Testis (tissue), 3 donors: ENCODE results near the gene OR6B1. TPM values are rescaled to one million over a fixed set of nuclear protein-coding genes. Genes with fewer than 3 reads are reported as not detected.

Experiments used
- DNase-seq: peaks from one replicate; pipeline ENCODE4 v3.0.0-alpha.2; 2019
- H3K27ac ChIP-seq, 2 donors: fragments of 200-600 bp; sonication (generic); one replicate each; pipeline ENCODE4 v1.5.1; 2019
- H3K27me3 ChIP-seq: fragments of 200-600 bp; sonication (generic); one replicate; pipeline ENCODE4 v1.5.1; 2019
- H3K36me3 ChIP-seq: fragments of 200-600 bp; sonication (generic); one replicate; pipeline ENCODE4 v1.5.1; 2017; ENCODE audit warnings: low read depth; ENCODE audit errors: missing control alignments
- H3K4me1 ChIP-seq: fragments of 200-600 bp; sonication (generic); one replicate; pipeline ENCODE4 v1.5.1; 2019
- H3K4me3 ChIP-seq, 2 donors: fragments of 200-600 bp; sonication (generic); one replicate each; pipeline ENCODE4 v1.5.1; 2017 to 2019
- H3K9me3 ChIP-seq: fragments of 200-600 bp; sonication (generic); one replicate; pipeline ENCODE4 v1.5.1; 2017
- CTCF ChIP-seq, 3 experiments: fragments of 450-650 bp in 2 of 3; fragments of 200-600 bp in 1 of 3; sonication (generic) in 1 of 3; IDR thresholded peaks; one replicate each; pipeline ENCODE4 v1.5.1; 2016 to 2019; ENCODE audit warnings: antibody characterized with exemption in 3 of 3, mild to moderate bottlenecking in 2 of 3, moderate library complexity in 1 of 3
- POLR2A ChIP-seq: fragments of 450-650 bp; IDR thresholded peaks from one replicate; pipeline ENCODE4 v1.6.1; 2017; ENCODE audit warnings: antibody characterized with exemption, mild to moderate bottlenecking, moderate library complexity
- WGBS, 2 donors: methylation state at CpG; one replicate each; pipeline ENCODE4 v1.1.5; 2018; 5-methylcytosine and 5-hydroxymethylcytosine counted together
- intact Hi-C: fragments of 100-400 bp; cut with DNase I; formaldehyde crosslinking; loops from one replicate; pipeline ENCODE4 v1.15.1; 2023; ENCODE audit warnings: low total_unique reads
- polyA plus RNA-seq: library from polyadenylated mRNA; stranded (reverse); fragments of 350-450 nt; fragmentation: Illumina TruSeq; extraction: RNeasy Lipid Tissue Mini Kit (QIAGEN cat#74804); gene quantifications from one replicate; pipeline ENCODE4 v1.2.3, GENCODE V29; 2014; ENCODE audit warnings: low read depth, low replicate concordance; ENCODE audit not compliant: insufficient read depth
- total RNA-seq, 2 donors: library from RNA; depleted of rRNA; stranded (reverse); fragments of >200 nt; gene quantifications; one replicate each; pipeline ENCODE4 v1.2.3, GENCODE V29; 2016

OR6B1 gene
- total and polyA plus RNA-seq, 3 donors from 2014 or later = 0.53 to 1.8 (median 1.4) TPM

GRCh38 chr7:143980746-143981510 lies 19.2 kb upstream of the OR6B1 start:
- Histone ChIP-seq H3K27ac (no peak overlapping the region), H3K27me3 (no peaks in the 10 kb centered on the region), H3K36me3 (no peaks in the 10 kb centered on the region), H3K4me1 (no peaks in the 10 kb centered on the region), H3K4me3 (no peak overlapping the region), H3K9me3 (no peaks in the 10 kb centered on the region)
- WGBS, 2 donors = 89 to 93% methylated on average over 5 to 10 of the region's 10 CpGs
- TF ChIP-seq CTCF (IDR thresholded peaks at IDR 0.05) (no peak), POLR2A (no peak)
- intact Hi-C loops = no loop called here
- no peak for DNase-seq

- Histone ChIP-seq H3K4me3 (no peak overlapping the region), H3K9me3 (no peaks in the 10 kb centered on the region), H3K27me3 (no peaks in the 10 kb centered on the region), H3K4me1 (no peaks in the 10 kb centered on the region), H3K27ac (no peak overlapping the region), H3K36me3 (no peaks in the 10 kb centered on the region)
- 82 to 96% methylated on average over 5 of the region's 5 CpGs for WGBS, 2 donors
- DNase-seq = no peak
- intact Hi-C loops = no loop called here
- TF ChIP-seq CTCF (IDR thresholded peaks at IDR 0.05) (no peak), POLR2A (no peak)
Measured at GRCh38 chr7:143983960-143984359, 16.2 kb upstream of the OR6B1 start.

- TF ChIP-seq CTCF (IDR thresholded peaks at IDR 0.05) (no peak), POLR2A (no peak)
- H3K27ac ChIP-seq = no peak overlapping the region
- intact Hi-C loops = no loop called here
- H3K36me3 ChIP-seq = no peaks in the 10 kb centered on the region
- H3K9me3 ChIP-seq = no peaks in the 10 kb centered on the region
- H3K27me3 ChIP-seq = no peaks in the 10 kb centered on the region
- no peak overlapping the region for H3K4me3 ChIP-seq
- H3K4me1 ChIP-seq = no peaks in the 10 kb centered on the region
- DNase-seq = no peak
Measured at GRCh38 chr7:143987513-143987912, 12.6 kb upstream of the OR6B1 start.

GRCh38 chr7:143988976-143989745 lies 11.0 kb upstream of the OR6B1 start:
- Histone ChIP-seq H3K27me3 (no peaks in the 10 kb centered on the region), H3K9me3 (no peaks in the 10 kb centered on the region), H3K4me1 (no peaks in the 10 kb centered on the region), H3K27ac (peak overlapping the region in 1 of 2 donors; percentile 3), H3K36me3 (no peaks in the 10 kb centered on the region), H3K4me3 (no peak overlapping the region)
- DNase-seq = peak; percentile 38
- 66 to 80% methylated on average over 5 of the region's 5 CpGs for WGBS, 2 donors
- TF ChIP-seq POLR2A (no peak), CTCF (IDR thresholded peaks at IDR 0.05) (no peak)
- intact Hi-C loops = no loop called here
